Right cardiac atrium (tissue), 5 donors: ENCODE data around the gene RALGAPA2. TPM values are rescaled to one million over a fixed set of nuclear protein-coding genes. Genes with fewer than 3 reads are reported as not detected.
A peak's percentile ranks its signal among the peaks of the same experiment; 100 is the strongest.

Experiments used
- ATAC-seq, 2 donors: fragments of 200-7000 bp; cut with Tn5 transposase; one replicate each; pipeline versions ENCODE4 v1.8.0 to v1.9.1; 2020; ENCODE audit warnings: moderate library complexity in 2 of 2, mild to moderate bottlenecking in 1 of 2
- DNase-seq, 3 donors: peaks; one replicate each; pipeline ENCODE4 v3.0.0-alpha.2; 2020
- H3K27ac ChIP-seq: one replicate; pipeline ENCODE4 v1.5.1; 2013; ENCODE audit warnings: mild to moderate bottlenecking, low read length, control low read depth, moderate library complexity
- H3K27me3 ChIP-seq: one replicate; pipeline ENCODE4 v1.6.1; 2013; ENCODE audit not compliant: control insufficient read depth, insufficient read depth
- H3K4me1 ChIP-seq: one replicate; pipeline ENCODE4 v1.6.1; 2013; ENCODE audit warnings: low read length; ENCODE audit not compliant: control insufficient read depth, insufficient read depth
- H3K4me3 ChIP-seq: one replicate; pipeline ENCODE4 v1.5.1; 2013; ENCODE audit warnings: low read length, control low read depth
- H3K9me3 ChIP-seq: one replicate; pipeline ENCODE4 v1.6.1; 2013; ENCODE audit warnings: low read length; ENCODE audit not compliant: control insufficient read depth
- WGBS: extraction: QIAGEN DNeasy Blood & Tissue Kit; methylation state at CpG from one replicate; pipeline ENCODE4 v1.1.7; 2013; 5-methylcytosine and 5-hydroxymethylcytosine counted together
- intact Hi-C, 4 donors: fragments of 100-400 bp; cut with DNase I; formaldehyde crosslinking; loops; one replicate each; pipeline versions ENCODE4 v1.11.0 to v1.14.0; 2022 to 2023
- polyA plus RNA-seq: library from polyadenylated mRNA; stranded (reverse); fragments of 200-250 nt; gene quantifications from one replicate; pipeline ENCODE4 v1.2.3, GENCODE V29; 2013
- total RNA-seq, 4 donors: library from RNA; stranded (reverse); fragmentation: NEBNext Ultra II Directional; extraction: Animal tissue kit (Norgen Biotek cat#: 25700); gene quantifications; one replicate each; pipeline ENCODE4 v1.2.1, GENCODE V29; 2021
- donor health status: healthy with polysubstance abuse.
- donor health status: DM: no; HTN: yes; CAD: no.
- donor health status: DM: no; HTN: no; CAD: no.
- donor health status: DM: no; HTN: yes; CAD: no; lungs with severe emphysema.
- donor health status: DM: yes; HTN: yes; CAD: no.

The RALGAPA2 gene
- total and polyA plus RNA-seq, 5 donors = 7.2 to 32.1 (median 25.8) TPM

DNA sequence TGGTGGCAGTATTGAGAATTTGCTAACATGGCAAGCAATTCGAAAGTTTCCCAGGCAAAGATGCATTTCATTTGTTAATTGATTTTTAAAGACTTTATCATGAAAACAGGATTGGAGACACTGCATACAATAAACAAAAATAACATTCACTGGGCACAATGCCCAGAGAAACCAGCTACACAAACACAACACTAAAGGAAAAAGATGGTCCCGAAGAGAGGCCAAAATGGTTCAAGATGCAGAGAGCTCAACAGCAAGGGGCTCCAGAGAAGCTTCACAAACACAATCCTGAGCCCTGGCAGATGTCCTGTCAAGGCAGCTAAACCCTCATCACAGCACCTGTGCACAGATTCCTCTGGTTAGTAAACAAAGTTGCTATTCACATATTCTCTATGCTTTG, 265.2 kb downstream of the RALGAPA2 start:
- no peak overlapping the region for H3K4me3 ChIP-seq
- 73% methylated on average over 2 of the region's 2 CpGs for whole genome bisulfite sequencing
- no peak overlapping the region for H3K27ac ChIP-seq
- H3K4me1 ChIP-seq = no peaks in the 10 kb centered on the region
- no peaks in the 10 kb centered on the region for H3K9me3 ChIP-seq
- DNase-seq = no peak
- intact Hi-C loops = no loop called here
- no peak for ATAC-seq
- H3K27me3 ChIP-seq = no peaks in the 10 kb centered on the region

DNA sequence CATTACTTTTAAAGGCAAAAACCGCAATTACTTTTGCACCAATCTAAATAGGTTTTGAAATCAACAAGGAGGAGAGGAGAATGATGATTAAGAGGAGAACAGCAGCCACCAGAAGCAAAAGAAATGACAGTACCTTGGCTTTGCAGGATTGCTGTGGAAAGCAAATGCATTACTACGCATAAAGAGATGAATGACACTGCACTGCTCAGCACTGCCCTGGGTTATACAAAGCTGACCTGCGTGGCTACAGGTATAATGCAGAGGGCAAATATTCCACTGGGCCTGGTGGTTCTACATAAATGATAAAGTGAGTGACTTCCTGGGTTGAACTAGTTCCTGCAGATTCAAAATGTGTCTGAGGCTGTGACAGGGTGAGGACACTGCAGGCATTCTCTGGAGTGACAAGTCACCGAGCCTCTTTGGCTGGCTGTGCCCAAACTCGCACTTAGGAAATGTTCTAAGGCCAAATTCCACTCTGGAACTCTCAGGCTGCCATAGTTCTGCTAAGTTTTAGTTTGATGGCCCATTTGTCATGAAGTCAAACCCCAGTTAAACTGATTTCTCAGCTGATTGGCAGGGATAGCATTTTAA, 265.9 kb downstream of the RALGAPA2 start:
- no peaks in the 10 kb centered on the region for H3K4me1 ChIP-seq
- H3K4me3 ChIP-seq = no peak overlapping the region
- H3K27me3 ChIP-seq = no peaks in the 10 kb centered on the region
- ATAC-seq = peak; percentile 61 to 84
- peak overlapping the region; percentile 51 for H3K27ac ChIP-seq
- 79% methylated on average over 5 of the region's 5 CpGs for WGBS
- no peak for DNase-seq
- no peaks in the 10 kb centered on the region for H3K9me3 ChIP-seq
- intact Hi-C loops = no loop called here

DNA sequence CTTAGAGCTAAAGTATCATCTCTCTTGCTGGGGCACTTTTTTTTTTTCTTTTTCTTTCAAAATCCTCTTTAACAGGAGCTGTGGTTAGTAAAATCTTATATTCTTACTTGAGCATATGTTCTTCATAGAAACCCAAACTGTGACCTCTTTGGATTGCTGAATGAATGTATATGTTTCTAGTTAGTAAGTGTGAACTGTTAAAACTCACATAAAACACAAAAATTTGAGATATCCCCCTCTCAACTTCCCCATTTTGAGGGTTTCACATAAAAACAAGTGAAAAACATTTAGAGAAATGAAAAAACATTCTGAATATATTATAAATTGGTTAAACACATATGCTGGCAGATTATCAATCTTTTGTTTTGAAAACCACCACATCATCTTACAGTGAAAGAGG, 266.4 kb downstream of the RALGAPA2 start:
- Histone ChIP-seq H3K27ac (no peak overlapping the region), H3K27me3 (no peaks in the 10 kb centered on the region), H3K4me3 (no peak overlapping the region), H3K9me3 (no peaks in the 10 kb centered on the region), H3K4me1 (peaks cover 3% of the 10 kb centered on the region)
- ATAC-seq (no peak), DNase-seq (no peak)
- intact Hi-C loops = no loop called here

DNA sequence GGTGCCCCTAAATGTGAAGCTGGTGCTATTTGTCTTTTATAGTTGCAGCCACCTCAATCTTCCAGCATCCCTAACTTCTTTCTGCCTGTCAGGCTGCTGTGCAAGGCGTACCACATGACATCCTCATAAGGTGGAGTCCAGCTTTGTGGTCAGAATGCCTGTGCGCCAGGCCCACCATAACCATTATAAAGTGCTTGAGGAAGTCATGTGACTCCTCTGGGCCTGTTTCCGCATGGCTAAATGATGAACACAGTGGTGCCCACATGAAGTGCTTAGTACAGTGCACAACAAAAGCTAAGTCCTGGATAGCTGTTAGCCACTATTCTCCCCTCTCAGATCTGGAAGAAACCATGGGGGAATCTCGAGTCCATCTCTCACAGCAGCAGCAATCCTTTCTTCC, 268.9 kb downstream of the RALGAPA2 start:
- ATAC-seq = no peak
- no peaks in the 10 kb centered on the region for H3K27me3 ChIP-seq
- intact Hi-C loops = no loop called here

DNA sequence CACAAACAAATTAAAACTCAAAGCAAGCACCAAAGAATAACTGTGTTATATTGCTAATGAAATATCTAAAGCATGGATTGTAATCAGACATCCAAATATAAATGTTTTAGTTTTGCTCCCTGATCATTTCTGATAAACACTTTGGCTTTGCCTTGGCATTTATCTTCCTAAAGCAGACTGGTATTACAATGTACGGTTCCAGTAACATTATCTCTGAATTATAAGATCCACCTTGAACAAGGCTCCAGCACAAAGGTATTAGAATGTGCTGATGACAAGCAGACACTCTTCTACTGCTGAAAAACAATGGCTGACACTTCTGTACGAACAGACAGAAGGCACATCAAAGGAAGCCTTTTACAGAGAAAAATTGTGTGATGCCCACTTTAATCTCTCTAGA, 270.0 kb downstream of the RALGAPA2 start:
- 79% methylated on average over 2 of the region's 2 CpGs for WGBS
- no peak for ATAC-seq
- H3K9me3 ChIP-seq = no peaks in the 10 kb centered on the region
- H3K4me3 ChIP-seq = no peak overlapping the region
- no peak for DNase-seq
- peaks cover 3% of the 10 kb centered on the region for H3K4me1 ChIP-seq
- H3K27ac ChIP-seq = no peak overlapping the region
- intact Hi-C loops = no loop called here
- H3K27me3 ChIP-seq = no peaks in the 10 kb centered on the region

More for the DNA sequence above, 268.9 kb downstream of the RALGAPA2 start:
- DNase-seq = no peak
- no peaks in the 10 kb centered on the region for H3K9me3 ChIP-seq
- peaks cover 3% of the 10 kb centered on the region for H3K4me1 ChIP-seq
- H3K4me3 ChIP-seq = no peak overlapping the region
- 88% methylated on average over 4 of the region's 4 CpGs for WGBS
- H3K27ac ChIP-seq = no peak overlapping the region

DNA sequence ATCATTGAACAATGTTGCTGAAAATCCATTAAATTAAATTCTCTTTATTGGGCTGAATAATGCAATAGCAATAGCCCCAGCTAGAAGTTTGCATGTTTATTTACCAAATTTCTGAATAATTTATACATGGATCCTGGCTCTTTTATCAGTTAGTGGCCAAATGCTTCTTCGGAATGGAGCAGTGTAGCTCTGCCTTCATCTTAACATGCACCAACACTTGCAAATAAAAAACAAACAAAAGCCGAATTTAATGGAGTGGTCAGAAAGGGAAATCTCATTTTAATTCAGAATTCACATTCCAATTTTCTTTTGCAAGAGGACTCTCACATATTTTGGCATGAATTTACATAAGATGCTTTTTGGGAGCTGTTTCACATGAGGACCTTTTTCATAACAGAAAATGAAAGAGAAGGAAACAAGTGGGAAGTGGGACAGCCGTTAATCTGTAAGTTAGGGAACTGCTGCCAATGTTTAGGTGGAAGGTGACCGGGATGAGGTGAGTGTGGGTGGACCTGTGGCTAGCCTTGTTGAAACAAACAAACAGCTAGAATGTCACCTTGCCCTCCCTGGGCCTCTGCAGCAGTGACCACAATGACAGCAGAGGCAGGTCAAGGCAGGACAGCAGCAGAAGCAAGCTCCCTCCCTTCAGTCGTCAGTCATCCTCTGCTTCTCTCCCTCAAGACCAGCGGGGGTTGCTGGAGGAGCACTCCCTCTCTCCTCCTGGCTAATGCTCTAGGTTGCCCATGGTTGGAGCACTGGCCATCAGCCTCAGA, 271.4 kb downstream of the RALGAPA2 start:
- intact Hi-C loops = no loop called here
- Histone ChIP-seq H3K4me3 (no peak overlapping the region), H3K4me1 (peaks cover 3% of the 10 kb centered on the region), H3K9me3 (no peaks in the 10 kb centered on the region), H3K27ac (no peak overlapping the region), H3K27me3 (no peaks in the 10 kb centered on the region)
- 58% methylated on average over 6 of the region's 6 CpGs for WGBS
- DNase-seq (no peak), ATAC-seq (no peak)

DNA sequence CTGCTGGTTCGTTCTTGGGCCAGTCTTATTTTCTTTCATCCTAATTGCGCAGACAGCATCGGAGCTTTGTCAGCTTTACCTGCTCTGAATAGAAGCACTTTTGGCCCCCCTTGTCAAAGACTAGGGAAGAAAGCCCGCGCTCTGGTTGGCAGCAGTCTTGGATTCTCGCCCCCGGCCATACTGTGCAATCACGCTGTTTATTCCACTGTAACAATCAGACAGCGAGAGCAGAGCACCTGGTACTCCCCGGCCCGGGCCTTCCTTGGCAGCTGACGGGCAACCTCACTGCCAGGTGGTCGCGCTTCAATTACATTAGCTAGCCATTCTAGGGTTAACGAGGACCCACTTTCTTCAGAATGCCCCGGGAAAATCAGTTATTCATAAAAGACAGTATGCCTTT, 272.0 kb downstream of the RALGAPA2 start:
- DNase-seq (no peak), ATAC-seq (peak in 1 of 2 donors; percentile 18)
- Histone ChIP-seq H3K27me3 (no peaks in the 10 kb centered on the region), H3K4me1 (peaks cover 3% of the 10 kb centered on the region), H3K9me3 (no peaks in the 10 kb centered on the region), H3K27ac (no peak overlapping the region), H3K4me3 (no peak overlapping the region)
- 93% methylated on average over 16 of the region's 16 CpGs for WGBS
- intact Hi-C loops = no loop called here

DNA sequence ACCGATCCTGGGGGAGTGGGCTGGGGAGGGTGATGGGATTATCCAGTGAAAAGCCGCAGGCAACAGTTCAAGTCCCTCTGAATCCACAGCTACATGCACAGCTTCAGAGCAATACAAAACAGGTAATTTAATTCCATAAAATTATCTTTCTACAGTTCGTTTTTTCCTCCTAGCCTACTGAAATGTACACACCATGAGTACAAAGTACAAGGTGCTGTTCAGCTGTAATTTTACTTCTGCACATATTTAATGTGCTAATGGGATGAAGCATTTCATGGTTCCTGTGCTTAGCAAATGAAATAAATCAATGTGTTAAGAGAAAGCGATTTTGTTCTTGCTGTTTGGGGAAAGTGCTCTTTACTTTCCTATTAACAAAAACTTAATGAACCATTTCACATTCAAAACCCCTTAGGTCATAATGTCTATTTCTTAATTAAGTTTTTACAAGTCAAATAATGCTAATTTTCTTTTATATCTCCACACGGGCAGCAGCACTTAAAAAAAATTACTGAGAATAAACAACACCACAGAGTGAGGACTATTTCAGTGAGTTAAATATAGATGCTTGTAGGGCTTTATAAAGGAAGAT, 272.7 kb downstream of the RALGAPA2 start:
- DNase-seq (no peak), ATAC-seq (no peak)
- Histone ChIP-seq H3K4me3 (no peak overlapping the region), H3K27ac (no peak overlapping the region), H3K27me3 (no peaks in the 10 kb centered on the region), H3K9me3 (no peaks in the 10 kb centered on the region), H3K4me1 (peaks cover 3% of the 10 kb centered on the region)
- 88% methylated on average over 5 of the region's 5 CpGs for WGBS
- intact Hi-C loops = no loop called here

DNA sequence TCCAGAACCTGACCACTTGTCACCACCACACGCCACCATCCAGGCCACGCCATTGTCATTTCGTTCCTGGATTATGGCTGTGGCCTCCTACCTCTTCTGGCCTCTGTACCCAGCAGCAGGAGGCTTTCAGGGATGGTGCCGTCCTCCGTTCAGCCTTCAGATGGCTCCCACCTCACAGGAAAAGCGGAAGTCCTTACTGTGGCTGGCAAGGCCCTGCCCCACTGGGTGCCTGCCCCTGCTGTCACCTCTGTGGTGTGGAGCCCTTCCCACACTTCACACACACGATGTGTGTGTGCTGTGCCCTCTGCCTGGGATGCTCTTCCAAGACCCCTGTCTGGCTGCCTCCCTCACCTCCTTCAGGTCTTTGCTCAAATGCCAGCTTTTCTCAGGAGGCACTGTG, 275.1 kb downstream of the RALGAPA2 start:
- intact Hi-C loops = no loop called here
- no peak for DNase-seq
- WGBS = 96% methylated on average over 7 of the region's 7 CpGs

DNA sequence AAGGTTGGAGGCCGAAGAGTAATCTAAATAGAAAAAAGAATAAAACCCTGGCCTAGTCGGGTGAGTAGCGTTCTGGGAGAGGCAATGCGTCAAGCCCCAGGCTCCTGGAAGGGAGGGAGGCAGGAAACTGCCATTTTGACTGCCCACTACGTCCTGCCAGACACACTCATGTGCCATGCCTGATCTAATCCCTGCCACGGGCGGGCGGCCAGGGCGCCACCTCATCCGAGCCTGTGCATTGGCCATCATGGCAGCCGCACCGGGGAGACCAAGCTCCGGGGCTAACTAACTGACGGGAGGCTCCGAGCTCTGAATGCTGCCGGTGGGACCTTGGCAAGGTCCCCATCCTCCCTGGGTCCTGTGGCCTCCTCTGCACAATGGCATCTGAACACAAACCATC, 275.8 kb downstream of the RALGAPA2 start:
- Histone ChIP-seq H3K27me3 (no peaks in the 10 kb centered on the region), H3K4me1 (peaks cover 3% of the 10 kb centered on the region), H3K4me3 (no peak overlapping the region), H3K27ac (no peak overlapping the region), H3K9me3 (no peaks in the 10 kb centered on the region)
- intact Hi-C loops = no loop called here
- ATAC-seq (no peak), DNase-seq (no peak)
- 97% methylated on average over 16 of the region's 16 CpGs for WGBS

More for the DNA sequence above, 275.1 kb downstream of the RALGAPA2 start:
- Histone ChIP-seq H3K27ac (no peak overlapping the region), H3K4me1 (peaks cover 3% of the 10 kb centered on the region), H3K4me3 (no peak overlapping the region), H3K9me3 (no peaks in the 10 kb centered on the region), H3K27me3 (no peaks in the 10 kb centered on the region)
- no peak for ATAC-seq

DNA sequence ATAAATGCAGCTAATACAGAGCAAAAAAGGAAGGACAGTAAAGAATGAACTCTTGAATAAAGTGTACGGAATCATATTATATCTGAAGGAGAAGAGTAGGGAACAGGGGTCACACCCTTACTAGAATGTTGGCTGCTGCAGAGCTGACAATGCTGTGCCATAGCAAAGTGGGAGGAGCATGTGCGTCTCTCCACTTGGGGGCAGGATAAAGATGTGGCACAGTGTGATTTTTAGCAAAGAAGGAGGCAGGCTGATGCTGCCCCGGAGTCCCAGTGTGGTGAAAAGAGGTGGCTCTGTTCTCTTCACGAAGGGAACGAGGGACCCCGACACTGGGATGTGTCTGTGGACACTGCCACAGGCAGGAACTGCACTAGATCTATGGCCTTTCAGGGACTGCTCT, 277.0 kb downstream of the RALGAPA2 start:
- Histone ChIP-seq H3K9me3 (no peaks in the 10 kb centered on the region), H3K27me3 (no peaks in the 10 kb centered on the region), H3K4me3 (no peak overlapping the region), H3K4me1 (no peaks in the 10 kb centered on the region), H3K27ac (no peak overlapping the region)
- ATAC-seq (no peak), DNase-seq (no peak)
- intact Hi-C loops = no loop called here
- WGBS = 75% methylated on average over 6 of the region's 6 CpGs
